HG03159 (cell line): ENCODE data around the gene FNDC5.

ENCODE experiments used
- ATAC-seq: cut with Tn5 transposase; IDR thresholded peaks from one replicate; pipeline ENCODE4 v1.9.1; 2021; ENCODE audit warnings: mild to moderate bottlenecking, moderate library complexity; ENCODE audit not compliant: unreplicated experiment

Gene FNDC5

GRCh38 chr1:32897082-32898049 lies 26.7 kb upstream of the FNDC5 start:
- ATAC-seq: no peak

GRCh38 chr1:32896451-32896850 lies 25.7 kb upstream of the FNDC5 start:
- ATAC-seq: no peak

GRCh38 chr1:32895325-32896215 lies 24.9 kb upstream of the FNDC5 start:
- no peak for ATAC-seq

GRCh38 chr1:32894681-32895080 lies 24.0 kb upstream of the FNDC5 start:
- no peak for ATAC-seq

GRCh38 chr1:32894019-32894600 lies 23.4 kb upstream of the FNDC5 start:
- no peak for ATAC-seq

GRCh38 chr1:32893198-32894018 lies 22.7 kb upstream of the FNDC5 start:
- no peak for ATAC-seq

GRCh38 chr1:32892368-32893197 lies 21.9 kb upstream of the FNDC5 start:
- no peak for ATAC-seq

- no peak for ATAC-seq
Observed at GRCh38 chr1:32891630-32892029, 20.9 kb upstream of the FNDC5 start.

GRCh38 chr1:32891241-32891570 lies 20.5 kb upstream of the FNDC5 start:
- no peak for ATAC-seq

GRCh38 chr1:32890516-32891240 lies 20.0 kb upstream of the FNDC5 start:
- no peak for ATAC-seq

GRCh38 chr1:32889731-32890278 lies 19.1 kb upstream of the FNDC5 start:
- no peak for ATAC-seq

GRCh38 chr1:32888677-32889420 lies 18.1 kb upstream of the FNDC5 start:
- no peak for ATAC-seq

GRCh38 chr1:32888134-32888533 lies 17.4 kb upstream of the FNDC5 start:
- ATAC-seq: no peak

- ATAC-seq: no peak
Observed at GRCh38 chr1:32887623-32888022, 16.9 kb upstream of the FNDC5 start.

GRCh38 chr1:32886828-32887414 lies 16.2 kb upstream of the FNDC5 start:
- no peak for ATAC-seq

GRCh38 chr1:32886004-32886827 lies 15.5 kb upstream of the FNDC5 start, which contains the start of gene HPCA:
HPCA (plus strand) TSS chr1:32886491; CDS start chr1:32888899, 2,408 bp downstream.
- no peak for ATAC-seq

GRCh38 chr1:32885676-32886003 lies 14.9 kb upstream of the FNDC5 start:
- ATAC-seq: no peak
